SH-SY5Y (cell line): ENCODE measurements around the gene CSNK1G2.

Experiments
- GATA2 ChIP-seq: IDR thresholded peaks from 2 replicates; pipeline ENCODE4 v1.6.1; 2011; ENCODE audit warnings: mild to moderate bottlenecking, low read depth, low read length
- GATA3 ChIP-seq: IDR thresholded peaks from 2 replicates; pipeline ENCODE4 v1.6.1; 2011; ENCODE audit warnings: low read depth, mild to moderate bottlenecking, low read length, moderate library complexity

DNA sequence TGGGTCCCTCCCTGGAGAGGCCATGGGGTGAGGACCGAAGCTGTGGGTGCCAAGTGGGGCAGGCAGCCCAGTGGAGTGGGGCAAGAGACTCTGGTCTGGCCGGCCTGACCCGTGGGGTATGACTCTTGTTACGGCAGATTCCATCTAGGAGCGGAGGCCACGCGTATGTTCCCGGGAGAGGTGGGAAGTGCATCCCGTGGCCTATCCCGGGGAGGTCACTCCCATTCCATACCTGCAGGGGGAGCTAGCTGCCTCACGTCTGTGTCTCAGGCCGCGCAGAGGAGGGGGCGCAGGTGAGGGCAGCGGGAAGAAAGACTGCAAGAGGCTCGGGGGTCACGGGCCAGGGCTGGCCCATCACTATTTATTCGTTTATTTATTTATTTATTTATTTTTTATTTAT, 4.9 kb downstream of the CSNK1G2 start:
- TF ChIP-seq GATA2 (no peak), GATA3 (no peak)
